HG03442 (cell line): ENCODE data around the gene ADGB.

ENCODE experiments used
- ATAC-seq: cut with Tn5 transposase; IDR thresholded peaks from one replicate; pipeline ENCODE4 v1.9.1; 2021; ENCODE audit warnings: mild to moderate bottlenecking, moderate library complexity; ENCODE audit not compliant: unreplicated experiment

ADGB gene

DNA sequence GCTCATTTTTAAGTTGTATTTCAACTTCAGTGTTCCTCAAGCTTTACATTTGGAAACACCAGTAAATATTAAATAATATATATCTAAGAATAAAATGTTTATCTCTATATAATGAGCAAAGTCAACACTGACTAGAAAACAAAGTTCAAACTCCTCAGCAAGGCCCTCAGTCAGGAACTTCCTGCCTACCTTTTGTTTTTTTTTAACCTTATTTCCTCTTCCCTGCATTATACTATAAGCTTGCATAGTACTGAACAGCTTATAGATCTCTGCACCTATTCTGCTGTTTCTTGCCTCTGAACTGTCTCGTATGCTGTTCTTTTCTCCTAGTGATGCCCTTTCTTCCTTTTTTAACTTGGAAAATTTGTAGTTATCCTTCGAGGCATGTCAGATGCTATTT lies 29.6 kb downstream of the ADGB start:
- ATAC-seq: no peak

DNA sequence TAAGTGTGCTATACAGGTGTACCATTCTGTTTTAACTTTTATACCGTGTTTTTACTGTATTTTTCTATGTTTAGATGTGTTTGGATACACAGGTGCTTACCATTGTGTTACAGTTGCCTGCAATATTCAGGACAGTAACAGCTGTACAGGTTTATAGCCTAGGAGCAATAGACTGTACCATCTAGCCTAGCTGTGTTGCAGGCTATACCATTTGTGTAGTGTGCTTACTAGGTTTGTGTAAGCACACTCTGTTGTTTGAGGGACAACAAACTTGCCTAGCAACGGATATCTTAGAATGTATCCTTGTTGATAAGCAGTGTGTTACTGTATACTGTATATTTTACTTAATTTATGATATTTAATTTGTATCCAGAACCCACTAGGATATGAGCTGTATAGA lies 35.2 kb downstream of the ADGB start:
- no peak for ATAC-seq

DNA sequence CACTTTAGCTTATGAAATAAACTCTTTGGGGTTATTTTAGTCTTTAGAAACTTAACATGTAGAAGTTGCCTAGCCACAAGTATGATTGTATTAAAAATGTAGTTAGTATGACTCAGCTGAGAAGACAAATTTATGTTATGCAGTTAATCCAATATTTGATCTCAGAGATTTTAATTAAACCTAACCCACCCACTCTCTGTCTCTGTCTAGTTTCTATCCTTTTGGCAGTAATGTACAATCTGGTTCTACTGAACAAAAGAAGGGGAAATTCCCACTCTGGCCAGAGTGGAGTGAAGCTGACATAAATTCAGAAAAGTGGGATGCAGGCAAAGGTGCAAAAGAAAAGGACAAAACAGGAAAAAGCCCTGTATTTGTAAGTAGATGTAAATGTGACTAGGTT lies 36.4 kb downstream of the ADGB start:
- ATAC-seq: no peak

DNA sequence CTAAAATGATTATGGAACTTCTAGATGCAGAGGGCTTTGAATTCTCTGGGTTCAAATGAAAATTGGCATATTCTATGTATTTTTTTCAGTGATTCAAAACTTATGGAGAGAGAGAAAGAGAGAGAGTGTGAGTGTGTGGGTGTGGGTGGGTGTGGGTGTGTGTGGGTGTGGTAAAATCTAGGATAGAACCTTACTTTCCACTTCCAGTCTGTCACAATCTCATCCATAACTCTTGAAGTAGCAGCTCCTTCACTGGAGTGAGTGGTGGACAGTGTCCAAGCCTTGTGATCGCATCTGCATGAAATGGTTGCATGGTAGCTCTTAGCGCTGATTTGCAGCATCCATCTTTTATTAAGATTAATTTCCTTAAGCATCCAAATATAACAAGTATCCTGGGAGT lies 37.7 kb downstream of the ADGB start:
- no peak for ATAC-seq

DNA sequence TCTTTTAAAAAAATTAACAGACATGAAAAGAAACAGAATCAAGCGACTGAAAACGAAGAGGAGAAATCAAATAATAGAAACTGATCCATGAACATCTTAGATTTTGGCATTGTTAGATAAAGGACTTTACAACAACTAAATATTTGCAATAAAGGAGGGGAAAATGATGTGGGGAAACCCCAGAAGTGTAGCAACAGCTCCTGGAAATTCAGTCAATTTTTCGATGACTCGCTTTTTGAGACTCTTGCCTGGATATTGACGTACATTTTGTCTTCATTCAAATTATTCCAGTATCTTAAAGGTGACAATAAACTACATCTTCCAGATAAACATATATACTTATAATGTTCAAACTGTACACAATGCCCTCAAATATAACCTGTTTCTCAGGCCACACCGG lies 44.1 kb downstream of the ADGB start:
- ATAC-seq: no peak

DNA sequence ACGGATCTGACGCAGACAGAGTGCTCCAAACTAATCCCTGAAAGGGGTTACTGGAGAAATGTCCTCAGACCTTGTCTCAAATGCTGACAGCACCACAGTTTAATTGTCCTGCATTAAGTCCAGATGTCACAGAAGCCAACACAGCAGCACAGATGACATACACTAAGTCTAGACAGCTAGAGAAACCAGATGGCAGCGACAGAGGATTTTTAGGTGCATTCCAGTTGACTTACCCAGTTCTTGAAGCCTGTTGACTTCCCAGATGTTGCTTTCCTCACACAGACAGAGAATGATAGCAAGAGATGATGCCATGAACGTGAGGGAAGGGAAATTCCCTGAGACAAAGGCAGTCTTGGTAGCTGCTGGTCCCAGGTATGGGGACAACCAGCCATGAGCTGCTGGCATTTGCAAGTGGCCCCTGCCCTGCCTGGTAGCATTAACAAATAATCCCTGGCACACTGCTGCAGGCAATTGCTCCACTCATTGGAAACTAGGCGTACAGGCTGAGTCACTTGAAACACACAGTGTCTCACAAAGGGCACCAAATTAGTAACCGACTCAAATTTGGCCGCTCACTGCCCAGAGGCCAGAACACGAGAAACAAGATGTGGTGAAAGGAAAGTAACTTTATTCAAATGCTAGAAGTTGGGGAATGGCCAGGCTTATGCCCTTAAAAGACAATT lies 52.2 kb downstream of the ADGB start:
- no peak for ATAC-seq

DNA sequence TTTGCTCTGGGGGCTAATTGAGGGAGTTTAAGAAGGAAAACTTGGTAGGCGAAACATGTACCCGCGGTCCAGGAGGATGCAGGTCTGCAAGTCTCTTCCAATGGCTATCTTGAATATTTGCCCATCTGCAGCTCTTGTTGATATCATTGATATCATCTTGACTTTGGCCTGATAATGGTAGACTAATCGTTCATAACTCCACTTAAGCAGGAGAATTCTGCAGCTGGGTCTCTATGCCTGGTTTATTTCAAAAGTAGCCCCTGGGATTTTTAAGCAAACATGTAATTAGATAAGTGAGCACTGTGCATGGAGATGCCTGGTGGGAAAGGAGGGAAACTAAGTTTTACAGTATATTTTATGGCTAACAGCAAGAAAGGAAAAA lies 52.7 kb downstream of the ADGB start:
- ATAC-seq: no peak

DNA sequence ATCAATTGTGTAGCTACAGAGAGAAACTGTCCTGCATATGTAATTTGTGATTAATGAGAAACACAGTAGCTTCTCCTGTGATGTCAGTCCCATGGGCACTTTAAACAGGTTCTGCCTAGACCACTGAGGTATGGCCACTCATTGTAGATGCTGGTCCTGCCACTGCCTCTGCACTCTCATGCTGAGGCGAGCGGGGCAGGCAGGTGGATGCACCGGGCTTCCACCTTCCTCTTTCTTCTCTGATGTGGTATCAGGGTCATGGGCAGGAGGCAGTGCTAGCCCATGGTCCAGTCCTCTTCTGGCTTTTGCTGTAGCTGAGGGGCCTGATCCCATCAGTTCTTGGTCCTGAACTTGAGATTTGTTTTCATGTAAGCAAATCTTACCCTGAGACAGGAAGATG lies 58.7 kb downstream of the ADGB start:
- no peak for ATAC-seq

DNA sequence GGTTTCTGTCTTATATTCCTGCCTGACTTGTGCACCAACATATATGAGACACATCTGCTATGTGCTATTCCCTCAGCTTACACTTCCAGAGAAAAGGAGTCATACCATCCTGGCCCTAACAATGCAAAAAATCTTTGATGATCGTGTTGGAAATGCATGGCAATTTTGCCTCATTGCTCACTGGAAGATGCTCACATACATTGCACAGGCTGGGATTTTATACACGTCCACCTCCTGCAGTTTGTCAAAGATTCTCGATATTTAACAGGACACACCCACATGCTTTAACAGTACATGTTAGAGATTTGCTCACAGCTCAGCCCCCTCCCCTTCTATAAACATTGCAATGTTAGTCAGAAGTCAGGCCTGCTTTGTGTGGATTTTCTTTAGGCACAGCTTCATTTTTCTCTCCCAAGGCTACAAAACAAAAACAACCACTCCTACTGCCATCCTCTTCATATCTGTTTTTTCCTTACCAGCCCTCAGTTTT lies 66.1 kb downstream of the ADGB start:
- no peak for ATAC-seq

DNA sequence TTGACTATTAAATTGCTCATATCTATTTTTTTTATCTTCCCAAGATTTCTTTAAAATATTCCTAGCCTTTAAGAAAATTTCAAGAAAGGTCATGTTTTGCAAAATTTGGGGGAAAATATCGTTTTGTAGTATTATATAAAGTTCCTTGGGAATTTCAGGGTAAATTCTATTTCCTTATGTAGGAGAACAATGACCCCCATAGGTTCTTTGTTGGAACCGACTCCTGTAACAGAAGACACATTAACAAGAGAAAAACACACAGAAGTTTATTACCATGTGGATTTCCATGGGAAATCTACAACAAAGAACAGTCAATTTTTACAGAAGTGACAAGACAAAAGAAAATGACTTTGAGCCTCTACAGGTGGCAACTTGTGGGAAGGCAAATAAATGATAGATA lies 68.1 kb downstream of the ADGB start:
- no peak for ATAC-seq

DNA sequence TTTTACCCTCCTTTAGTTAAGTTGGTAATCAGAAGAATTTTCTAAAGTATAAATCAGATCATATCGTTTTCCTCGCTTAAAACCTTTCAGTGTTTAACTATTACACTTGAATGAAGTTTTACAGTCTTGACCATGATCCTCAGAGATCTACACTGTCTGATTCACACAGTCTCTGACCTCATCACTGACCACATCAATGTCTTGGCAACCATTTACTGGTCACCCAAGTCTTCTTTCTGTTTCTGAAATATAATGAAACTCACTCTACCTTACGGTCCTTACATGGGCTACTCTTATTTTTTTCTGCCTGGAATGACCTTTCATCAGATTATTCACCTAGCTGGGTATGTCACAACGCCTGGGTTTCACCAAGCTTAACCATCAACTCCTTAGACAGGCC lies 71.4 kb downstream of the ADGB start:
- no peak for ATAC-seq

DNA sequence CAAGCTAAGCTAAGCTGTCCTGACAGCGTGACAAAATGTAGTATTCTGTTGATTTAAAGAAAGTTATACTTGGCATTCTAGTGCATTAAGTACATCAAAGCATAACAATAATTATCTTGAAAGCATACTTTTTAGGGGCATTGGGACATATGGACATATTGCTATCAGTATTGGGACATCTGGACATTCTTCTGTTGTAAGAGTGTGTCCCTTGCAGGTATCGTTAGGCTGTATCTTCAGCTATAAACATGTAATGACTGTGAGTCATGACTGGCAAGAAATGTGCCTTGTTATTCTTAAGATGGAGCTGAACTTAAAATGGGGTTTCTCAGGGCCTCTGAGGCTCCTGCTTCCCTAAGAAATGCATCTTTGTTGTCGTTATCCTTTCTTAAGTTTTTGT lies 74.3 kb downstream of the ADGB start:
- ATAC-seq: no peak

DNA sequence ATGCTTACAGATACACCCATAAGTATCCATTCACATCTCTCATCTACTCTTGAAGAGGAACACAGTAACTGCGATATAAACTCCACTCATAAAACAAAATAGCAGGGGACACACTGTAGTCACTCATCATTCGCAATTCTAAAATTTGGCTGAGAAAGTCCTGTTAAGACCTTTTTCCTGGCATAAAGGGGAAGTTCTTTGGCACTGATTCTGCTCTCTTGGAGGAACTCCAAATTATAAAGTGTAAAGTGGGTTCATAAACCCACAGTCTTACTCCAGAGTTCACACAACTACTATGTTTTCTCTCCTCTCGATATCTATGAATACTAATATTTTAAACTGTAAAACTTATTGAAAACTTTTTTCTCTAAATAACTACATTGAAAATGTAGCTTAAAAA lies 80.6 kb downstream of the ADGB start:
- ATAC-seq: no peak

DNA sequence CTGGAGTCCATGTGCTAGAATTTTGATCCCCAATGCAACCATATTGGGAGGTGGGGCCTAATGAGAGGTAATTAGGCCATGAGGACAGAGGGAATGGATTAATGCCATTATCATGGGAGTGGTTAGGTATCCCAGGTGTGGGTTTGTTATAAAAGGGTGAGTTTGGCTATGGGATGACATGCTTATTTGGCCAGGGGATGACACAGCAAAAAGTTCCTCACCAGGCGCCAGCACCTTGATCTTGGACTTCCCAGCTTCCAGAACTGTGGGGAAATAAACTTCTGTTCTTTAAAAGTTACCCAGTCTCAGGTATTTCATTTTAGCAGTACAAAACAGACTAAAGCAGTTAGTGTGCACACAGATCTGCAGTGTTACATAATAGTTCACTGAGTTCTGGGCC lies 84.1 kb downstream of the ADGB start:
- no peak for ATAC-seq

DNA sequence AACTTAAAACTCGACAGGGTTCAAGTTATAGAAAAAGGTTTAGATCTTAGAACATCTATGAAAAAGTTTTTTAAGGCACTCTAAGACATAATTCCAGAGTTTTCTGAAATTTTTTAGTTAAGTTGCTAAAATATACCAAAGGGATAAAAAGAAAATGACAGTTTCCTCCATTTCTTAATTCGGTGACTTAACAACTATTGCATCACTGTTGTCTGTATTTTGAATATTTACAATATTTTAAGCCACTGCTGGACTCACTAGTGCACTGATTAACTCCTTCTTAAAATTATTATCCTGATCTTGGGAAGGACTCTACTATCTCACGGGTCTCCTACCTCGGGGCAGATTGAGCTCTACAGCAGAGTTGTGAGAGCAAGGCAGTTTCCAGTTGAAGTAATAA lies 91.0 kb downstream of the ADGB start:
- no peak for ATAC-seq

DNA sequence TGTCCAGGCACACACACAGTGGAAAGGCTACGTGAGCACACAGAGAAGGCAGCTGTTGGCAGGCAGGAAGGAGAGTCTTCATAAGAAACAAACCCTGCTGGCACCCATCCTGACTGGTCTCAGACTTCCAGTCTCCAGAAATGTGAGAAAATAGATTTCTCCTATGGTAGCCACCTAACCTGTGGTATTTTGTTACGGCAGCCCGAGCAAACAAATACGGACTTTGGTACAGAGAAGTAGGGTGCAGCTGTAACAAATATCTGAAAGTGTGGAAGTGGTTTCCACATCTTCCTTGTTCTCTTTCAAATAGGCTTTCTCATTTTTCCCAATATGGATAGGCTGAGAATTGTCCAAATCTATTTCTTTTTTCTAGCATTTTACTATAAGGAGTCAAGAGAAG lies 94.6 kb downstream of the ADGB start:
- no peak for ATAC-seq

DNA sequence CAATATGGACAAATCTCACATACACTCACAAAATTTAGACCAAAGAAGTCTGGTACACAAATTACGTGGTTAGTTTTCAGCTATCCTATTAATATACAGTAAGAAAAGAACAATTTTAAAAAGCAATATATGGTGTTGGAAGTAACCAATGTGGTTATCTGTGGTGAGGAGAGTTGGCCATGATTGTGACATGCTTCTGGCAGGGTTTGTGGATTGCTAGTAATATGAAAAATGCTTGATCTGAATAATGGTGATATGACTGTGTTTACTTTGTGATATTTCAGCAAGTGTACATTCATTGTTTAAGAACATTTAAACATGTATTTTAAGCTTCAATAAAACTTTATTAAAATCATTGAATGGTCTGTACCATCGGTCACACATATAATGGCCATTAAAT lies 99.1 kb downstream of the ADGB start:
- no peak for ATAC-seq

DNA sequence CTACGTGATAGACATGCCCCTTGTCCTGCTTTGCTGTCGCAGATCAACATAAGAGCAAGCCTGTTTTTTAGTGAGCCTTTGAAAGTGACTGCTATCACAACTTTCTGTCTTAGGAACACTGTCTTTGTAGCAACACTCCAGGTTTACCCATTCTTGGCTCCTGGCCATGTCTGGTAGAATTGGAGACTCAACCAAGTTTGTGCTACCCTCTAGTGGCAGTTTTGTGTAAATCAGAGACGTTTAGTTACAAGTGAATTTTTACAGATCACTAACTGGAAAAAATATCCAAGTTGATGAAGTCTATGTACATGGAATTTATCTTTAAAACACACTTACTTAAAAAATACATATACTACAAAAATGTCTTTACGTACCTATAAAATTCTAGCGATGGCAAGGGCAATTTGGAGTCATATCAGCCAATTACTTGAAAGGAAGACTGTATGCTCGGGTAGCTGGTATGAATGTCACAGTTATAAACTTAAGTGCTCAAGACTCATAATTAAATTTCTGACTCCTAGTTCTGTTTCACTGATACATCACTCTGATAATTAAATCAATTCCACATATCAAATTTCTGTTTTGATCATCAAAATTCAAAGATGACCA lies 101.4 kb downstream of the ADGB start:
- peak; percentile 85 for ATAC-seq

DNA sequence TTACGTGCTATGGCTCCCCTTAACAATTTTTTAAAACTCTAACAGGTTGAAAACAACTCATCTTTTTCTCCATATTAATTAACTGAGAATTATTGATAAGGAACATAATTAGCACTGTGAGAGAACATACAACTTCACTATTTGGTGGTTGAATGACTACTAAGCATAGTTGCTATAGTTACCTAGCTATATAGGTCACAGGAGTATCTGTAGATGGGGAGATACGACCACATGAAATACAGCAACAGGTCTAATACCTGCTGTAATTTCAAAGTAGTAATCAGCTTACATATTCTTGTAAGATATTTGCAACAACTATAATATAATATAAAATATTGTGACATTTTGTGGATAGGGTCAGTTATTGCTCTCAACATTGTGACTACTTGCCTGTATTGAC lies 102.9 kb downstream of the ADGB start:
- no peak for ATAC-seq

DNA sequence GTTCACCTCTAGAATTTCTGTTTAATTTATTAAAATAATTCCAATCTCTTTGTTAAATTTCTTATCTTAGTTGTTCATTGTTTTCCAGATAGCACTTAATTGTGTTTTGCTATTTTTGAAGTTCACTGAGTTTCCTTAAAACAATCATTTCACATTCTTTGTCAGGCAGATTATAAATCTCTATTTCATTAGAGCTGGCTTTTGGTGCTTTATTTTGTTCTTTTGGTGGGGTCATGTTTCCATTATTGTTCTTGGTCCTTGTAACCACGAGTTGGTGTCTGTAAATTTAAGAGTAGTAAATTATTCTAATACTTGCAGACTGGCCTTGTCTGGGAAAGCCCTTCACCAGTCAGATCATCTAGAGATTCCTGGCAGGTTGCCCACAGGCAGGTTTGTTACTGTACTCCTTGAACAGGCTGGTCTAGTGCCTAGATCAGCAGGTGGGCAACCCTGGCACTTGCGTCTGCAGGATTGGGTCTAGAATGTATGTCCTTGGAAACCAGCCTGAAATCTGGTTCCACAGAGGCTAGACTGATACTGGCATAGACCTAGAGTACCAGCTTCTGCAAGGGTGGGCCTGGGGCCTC lies 110.4 kb downstream of the ADGB start:
- no peak for ATAC-seq

DNA sequence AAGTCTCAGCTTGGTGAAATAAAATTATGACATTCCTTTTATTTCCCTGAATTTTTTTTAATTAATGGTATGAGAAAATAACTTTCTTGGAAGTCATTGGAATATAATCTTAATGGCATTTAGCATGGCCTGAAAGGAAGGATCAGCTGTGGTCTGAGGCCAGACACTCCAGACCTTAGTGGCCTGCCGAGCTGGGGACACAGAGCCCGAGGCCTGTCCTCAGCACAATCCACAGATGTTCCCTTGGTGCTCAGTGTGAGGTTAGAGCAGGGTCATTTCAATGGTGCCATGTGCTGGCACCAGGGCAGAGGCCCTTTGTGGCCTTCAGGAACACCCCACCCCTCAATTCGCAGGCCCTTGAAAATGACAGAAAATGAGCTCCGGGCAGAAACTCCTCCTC lies 120.6 kb downstream of the ADGB start:
- no peak for ATAC-seq

DNA sequence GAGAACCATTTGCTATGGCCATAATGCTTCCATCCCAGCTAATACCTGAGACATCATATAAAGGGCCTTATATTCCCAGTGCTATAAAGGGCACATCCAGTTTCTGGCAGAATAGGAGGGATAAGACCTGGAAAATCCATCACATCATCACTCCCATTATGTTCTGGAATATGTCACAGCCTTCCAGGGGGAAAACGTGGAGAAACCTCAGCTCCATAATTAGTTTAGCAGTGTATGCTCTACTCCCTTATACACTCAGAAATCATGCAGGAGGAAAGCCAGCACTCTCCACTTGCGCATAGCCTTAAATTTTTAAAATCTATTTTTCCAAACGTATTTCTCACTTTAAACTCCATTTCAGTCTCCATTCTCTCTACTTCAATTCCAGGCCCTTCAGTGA lies 140.9 kb downstream of the ADGB start:
- ATAC-seq: no peak

DNA sequence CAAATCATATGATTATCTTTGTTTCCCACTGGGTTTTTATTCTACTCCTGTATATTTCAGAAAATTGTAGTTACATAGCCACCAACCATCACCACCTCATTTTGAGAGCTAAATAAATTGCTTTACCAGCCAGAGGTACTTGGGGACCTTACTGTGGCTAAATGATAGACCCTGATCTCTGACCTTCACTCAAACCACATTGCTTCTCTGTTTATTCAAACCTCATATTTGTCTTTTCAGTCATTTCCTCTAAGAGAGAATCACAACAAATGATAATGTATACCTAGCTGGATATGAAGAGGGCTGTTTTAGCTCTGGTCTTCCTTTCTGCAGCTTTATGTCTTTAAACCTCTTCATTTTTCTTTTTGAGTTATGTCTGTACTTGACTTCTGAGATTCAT lies 142.8 kb downstream of the ADGB start:
- no peak for ATAC-seq
